Lower lobe of right lung (tissue), 2 donors: Measurements from ENCODE around the gene ESPN. TPM values are rescaled to one million over a fixed set of nuclear protein-coding genes. Genes with fewer than 3 reads are reported as not detected.
A peak's percentile ranks its signal among the peaks of the same experiment; 100 is the strongest.

Experiments
- ATAC-seq, 2 donors: fragments of 200-7000 bp; cut with Tn5 transposase; one replicate each; pipeline ENCODE4 v1.9.1; 2020 to 2022; ENCODE audit warnings: mild to moderate bottlenecking in 2 of 2, moderate library complexity in 2 of 2
- DNase-seq: peaks from one replicate; pipeline ENCODE4 v3.0.0-alpha.2; 2020
- H3K27ac ChIP-seq: fragments of 200-600 bp; one replicate; pipeline ENCODE4 v1.8.0; 2022
- H3K27me3 ChIP-seq: fragments of 200-600 bp; one replicate; pipeline ENCODE4 v1.8.0; 2022; ENCODE audit warnings: low read depth
- H3K36me3 ChIP-seq: fragments of 200-600 bp; one replicate; pipeline ENCODE4 v1.8.0; 2022; ENCODE audit warnings: mild to moderate bottlenecking
- H3K4me1 ChIP-seq: fragments of 200-600 bp; one replicate; pipeline ENCODE4 v1.8.0; 2022
- H3K4me3 ChIP-seq: fragments of 200-600 bp; one replicate; pipeline ENCODE4 v1.8.0; 2022; ENCODE audit warnings: mild to moderate bottlenecking
- H3K9me3 ChIP-seq: fragments of 200-600 bp; one replicate; pipeline ENCODE4 v1.8.0; 2022
- CTCF ChIP-seq: fragments of 200-600 bp; IDR thresholded peaks from one replicate; pipeline ENCODE4 v1.8.0; 2022; ENCODE audit warnings: antibody characterized with exemption, mild to moderate bottlenecking
- intact Hi-C: fragments of 100-400 bp; cut with DNase I; formaldehyde crosslinking; loops from one replicate; pipeline ENCODE4 v1.11.0; 2022
- total RNA-seq: library from RNA; stranded (reverse); fragmentation: NEBNext Ultra II Directional; extraction: Animal tissue kit (Norgen Biotek cat#: 25700); gene quantifications from one replicate; pipeline ENCODE4 v1.2.1, GENCODE V29; 2021
- donor health status: DM: no; HTN: yes; CAD: no; lungs with severe emphysema.

Gene ESPN
- total RNA-seq, 1 donor from 2014 or later = 8.3 TPM

- Histone ChIP-seq H3K36me3 (no peaks in the 10 kb centered on the region), H3K27ac (no peak overlapping the region), H3K4me3 (no peak overlapping the region), H3K9me3 (no peaks in the 10 kb centered on the region), H3K27me3 (peaks cover 25% of the 10 kb centered on the region), H3K4me1 (peaks cover 44% of the 10 kb centered on the region)
- DNase-seq = no peak
- ATAC-seq = no peak
- no peak for TF ChIP-seq CTCF
- intact Hi-C loops = no loop called here
These were observed 70.5 kb downstream of the ESPN start for GRCh38 chr1:6495041-6495441.

- peak overlapping the region; percentile 55 for H3K4me3 ChIP-seq
- H3K27me3 ChIP-seq = peaks cover 18% of the 10 kb centered on the region
- peaks cover 37% of the 10 kb centered on the region for H3K4me1 ChIP-seq
- DNase-seq (no peak), ATAC-seq (no peak)
- no peak overlapping the region for H3K27ac ChIP-seq
- H3K36me3 ChIP-seq = no peaks in the 10 kb centered on the region
- no peak for TF ChIP-seq CTCF
- no peaks in the 10 kb centered on the region for H3K9me3 ChIP-seq
- intact Hi-C loops = no loop called here
These were observed 71.2 kb downstream of the ESPN start for GRCh38 chr1:6495540-6496364.

GRCh38 chr1:6496365-6496721, 71.8 kb downstream of the ESPN start:
- H3K27ac ChIP-seq = no peak overlapping the region
- H3K36me3 ChIP-seq = no peaks in the 10 kb centered on the region
- TF ChIP-seq CTCF = no peak
- DNase-seq (no peak), ATAC-seq (no peak)
- no peaks in the 10 kb centered on the region for H3K9me3 ChIP-seq
- intact Hi-C loops = no loop called here
- peaks cover 16% of the 10 kb centered on the region for H3K27me3 ChIP-seq
- peak overlapping the region; percentile 55 for H3K4me3 ChIP-seq
- peaks cover 31% of the 10 kb centered on the region for H3K4me1 ChIP-seq

- no peaks in the 10 kb centered on the region for H3K9me3 ChIP-seq
- intact Hi-C loops = no loop called here
- H3K4me1 ChIP-seq = peaks cover 31% of the 10 kb centered on the region
- DNase-seq (no peak), ATAC-seq (no peak)
- no peaks in the 10 kb centered on the region for H3K36me3 ChIP-seq
- peaks cover 16% of the 10 kb centered on the region for H3K27me3 ChIP-seq
- peak overlapping the region; percentile 24 for H3K27ac ChIP-seq
- H3K4me3 ChIP-seq = peak overlapping the region; percentile 55
- TF ChIP-seq CTCF = no peak
These were observed 72.3 kb downstream of the ESPN start for GRCh38 chr1:6496890-6497214.

- H3K36me3 ChIP-seq = no peaks in the 10 kb centered on the region
- intact Hi-C loops = no loop called here
- peaks cover 31% of the 10 kb centered on the region for H3K4me1 ChIP-seq
- DNase-seq (no peak), ATAC-seq (peak; percentile 68 to 72)
- peak overlapping the region; percentile 24 for H3K27ac ChIP-seq
- no peak for TF ChIP-seq CTCF
- no peaks in the 10 kb centered on the region for H3K9me3 ChIP-seq
- H3K4me3 ChIP-seq = peak overlapping the region; percentile 63
- H3K27me3 ChIP-seq = peaks cover 16% of the 10 kb centered on the region
These were observed 72.8 kb downstream of the ESPN start for GRCh38 chr1:6497215-6497866.
